HCT116 (cell line): ENCODE data around the gene PHF14. TPM values are rescaled to one million over a fixed set of nuclear protein-coding genes. Genes with fewer than 3 reads are reported as not detected.

Experiments
- ATAC-seq: fragments of 200-7000 bp; cut with Tn5 transposase; 2 replicates; pipeline ENCODE4 v1.9.1; 2020; ENCODE audit warnings: mild to moderate bottlenecking, moderate library complexity
- BruUV-seq: library from RNA; stranded (reverse); fragments of 400-500 nt; replicated peaks from 2 replicates; lab custom pipeline; 2021; lab: Mats Ljungman, UMichigan
- CTCF ChIA-PET: fragments of 300-600 bp; sonication (Branson Sonifier 250); formaldehyde crosslinking; loops from one replicate; lab custom pipeline; 2021; ENCODE audit warnings: antibody characterized with exemption; lab: Charles Lee
- POLR2A ChIA-PET: fragments of 300-600, 350-600 bp; sonication (Branson Sonifier 250); formaldehyde crosslinking; loops from one replicate; lab custom pipeline; 2021; ENCODE audit warnings: antibody characterized with exemption; lab: Charles Lee
- RAD21 ChIA-PET, 2 experiments: fragments of 300-600 bp; sonication (Branson Sonifier 250); formaldehyde crosslinking; loops; one replicate each; lab custom pipeline; 2023; ENCODE audit warnings: low total read pairs in 2 of 2; ENCODE audit not compliant: uncharacterized antibody in 2 of 2, unreplicated experiment in 2 of 2, low non-redundant PET in 1 of 2; lab: Charles Lee
- DNase-seq: peaks from one replicate; pipeline ENCODE4 v3.0.0-alpha.2; 2010; ENCODE audit warnings: low read depth, low spot score
- H2AFZ ChIP-seq: fragments of 200-600 bp; shearing (Covaris generic), sonication (generic); 2 replicates; pipeline ENCODE4 v1.6.1; 2017; ENCODE audit warnings: low read depth, mixed run types, mixed read lengths, antibody characterized with exemption, low read length; ENCODE audit not compliant: poor library complexity, severe bottlenecking
- H3K27ac ChIP-seq: 2 replicates; pipeline ENCODE4 v1.5.1; 2012; ENCODE audit warnings: low read depth, low read length
- H3K27me3 ChIP-seq: fragments of 200-600 bp; sonication (generic); 2 replicates; pipeline ENCODE4 v1.6.1; 2016; ENCODE audit warnings: mixed run types, low read length, mixed read lengths; ENCODE audit not compliant: insufficient read depth
- H3K36me3 ChIP-seq, 2 experiments: fragments of 200-500 bp in 1 of 2; fragments of 200-600 bp in 1 of 2; sonication (Bioruptor generic) in 1 of 2; sonication (generic) in 1 of 2; 2 replicates each; pipeline versions ENCODE4 v1.5.1 to v1.6.1; 2014 to 2016; ENCODE audit warnings: low read length in 2 of 2, inconsistent platforms in 1 of 2, mixed read lengths in 1 of 2, mixed run types in 1 of 2; ENCODE audit not compliant: insufficient read depth in 2 of 2, control insufficient read depth in 1 of 2
- H3K4me1 ChIP-seq, 2 experiments: fragments of 200-600 bp in 1 of 2; sonication (generic) in 1 of 2; 2 replicates each; pipeline versions ENCODE4 v1.5.1 to v1.6.1; 2012 to 2017; ENCODE audit warnings: low read length in 2 of 2, inconsistent platforms in 1 of 2, mild to moderate bottlenecking in 1 of 2, mixed read lengths in 1 of 2, mixed run types in 1 of 2, moderate library complexity in 1 of 2; ENCODE audit not compliant: insufficient read depth in 2 of 2, control insufficient read depth in 1 of 2
- H3K4me2 ChIP-seq: fragments of 200-600 bp; sonication (generic); 2 replicates; pipeline ENCODE4 v1.6.1; 2017; ENCODE audit warnings: mixed run types, low read length, mixed read lengths
- H3K4me3 ChIP-seq, 2 experiments: fragments of 200-600 bp in 1 of 2; sonication (generic) in 1 of 2; replicated peaks in 1 of 2; 2 replicates each; pipeline ENCODE4 v1.5.1; 2011 to 2016; ENCODE audit warnings: low read length in 2 of 2, control low read depth in 1 of 2, low read depth in 1 of 2, mild to moderate bottlenecking in 1 of 2, mixed read lengths in 1 of 2, mixed run types in 1 of 2
- H3K79me2 ChIP-seq: fragments of 200-600 bp; sonication (generic); 2 replicates; pipeline ENCODE4 v1.6.1; 2017; ENCODE audit warnings: mild to moderate bottlenecking, mixed run types, low read length, moderate library complexity, mixed read lengths; ENCODE audit not compliant: insufficient read depth
- H3K9ac ChIP-seq: fragments of 200-600 bp; sonication (generic); 2 replicates; pipeline ENCODE4 v1.6.1; 2016; ENCODE audit warnings: low read length, mixed read lengths
- H3K9me2 ChIP-seq: fragments of 200-600 bp; sonication (generic), shearing (Covaris generic); 2 replicates; pipeline ENCODE4 v1.6.1; 2017; ENCODE audit warnings: mixed run types, mild to moderate bottlenecking, moderate library complexity; ENCODE audit not compliant: insufficient read depth
- H3K9me3 ChIP-seq, 2 experiments: fragments of 200-500 bp in 1 of 2; fragments of 200-600 bp in 1 of 2; sonication (Bioruptor generic) in 1 of 2; sonication (generic) in 1 of 2; 2 replicates each; pipeline ENCODE4 v1.6.1; 2014 to 2017; ENCODE audit warnings: low read length in 2 of 2, mixed read lengths in 2 of 2, inconsistent platforms in 1 of 2, low read depth in 1 of 2, mild to moderate bottlenecking in 1 of 2, mixed run types in 1 of 2, moderate library complexity in 1 of 2; ENCODE audit not compliant: control insufficient read depth in 1 of 2, insufficient read depth in 1 of 2
- H4K20me1 ChIP-seq: fragments of 200-600 bp; sonication (generic), shearing (Covaris generic); 2 replicates; pipeline ENCODE4 v1.6.1; 2017; ENCODE audit warnings: mixed run types, mild to moderate bottlenecking, moderate library complexity; ENCODE audit not compliant: insufficient read depth
- ATF3 ChIP-seq: IDR thresholded peaks from 2 replicates; pipeline ENCODE4 v1.6.1; 2012
- CTCF ChIP-seq, 3 experiments: fragments of 200-600 bp in 1 of 3; sonication (generic) in 1 of 3; IDR thresholded peaks in 2 of 3; conservative IDR thresholded peaks in 1 of 3; 2 replicates each; pipeline ENCODE4 v1.5.1; 2012 to 2017; ENCODE audit warnings: low read depth in 2 of 3, low read length in 2 of 3, antibody characterized with exemption in 1 of 3, borderline replicate concordance in 1 of 3, control low read depth in 1 of 3, mild to moderate bottlenecking in 1 of 3, mixed read lengths in 1 of 3, mixed run types in 1 of 3, moderate library complexity in 1 of 3; ENCODE audit not compliant: insufficient read depth in 1 of 3
- EGR1 ChIP-seq: IDR thresholded peaks from 2 replicates; pipeline ENCODE4 v1.6.1; 2012; ENCODE audit warnings: low read depth
- ELF1 ChIP-seq: IDR thresholded peaks from 2 replicates; pipeline ENCODE4 v1.6.1; 2012; ENCODE audit warnings: low read depth, borderline replicate concordance
- EZH2 ChIP-seq: fragments of 200-600 bp; sonication (generic); IDR thresholded peaks from 2 replicates; pipeline ENCODE4 v1.6.1; 2017; ENCODE audit warnings: antibody characterized with exemption, mixed run types
- EZH2phosphoT487 ChIP-seq: fragments of 200-600 bp; IDR thresholded peaks from 2 replicates; pipeline ENCODE4 v1.6.1; 2018; ENCODE audit warnings: antibody characterized with exemption, borderline replicate concordance
- FOSL1 ChIP-seq: IDR thresholded peaks from 2 replicates; pipeline ENCODE4 v1.6.1; 2012; ENCODE audit warnings: low read depth
- JUND ChIP-seq: IDR thresholded peaks from 2 replicates; pipeline ENCODE4 v1.6.1; 2012
- MAX ChIP-seq: IDR thresholded peaks from 2 replicates; pipeline ENCODE4 v1.6.1; 2012
- RAD21 ChIP-seq: IDR thresholded peaks from 2 replicates; pipeline ENCODE4 v1.6.1; 2012; ENCODE audit warnings: low read depth, mild to moderate bottlenecking
- REST ChIP-seq: IDR thresholded peaks from 2 replicates; pipeline ENCODE4 v1.6.1; 2012; ENCODE audit warnings: low read depth
- SIN3A ChIP-seq: IDR thresholded peaks from 2 replicates; pipeline ENCODE4 v1.6.1; 2012; ENCODE audit warnings: low read depth
- SP1 ChIP-seq: IDR thresholded peaks from 2 replicates; pipeline ENCODE4 v1.6.1; 2012; ENCODE audit warnings: low read depth
- TCF7L2 ChIP-seq: IDR thresholded peaks from 2 replicates; pipeline ENCODE4 v1.7.0; 2011; ENCODE audit warnings: borderline replicate concordance, inconsistent platforms; ENCODE audit not compliant: insufficient read depth, insufficient read length; ENCODE audit errors: extremely low read depth
- YY1 ChIP-seq: IDR thresholded peaks from 2 replicates; pipeline ENCODE4 v1.6.1; 2011; ENCODE audit warnings: low read length, low read depth, moderate library complexity, mild to moderate bottlenecking; ENCODE audit not compliant: insufficient replicate concordance; ENCODE audit errors: extremely low read depth
- ZBTB33 ChIP-seq: IDR thresholded peaks from 2 replicates; pipeline ENCODE4 v1.6.1; 2011; ENCODE audit warnings: mild to moderate bottlenecking, low read length, moderate library complexity; ENCODE audit not compliant: insufficient replicate concordance; ENCODE audit errors: extremely low read depth
- ZNF274 ChIP-seq: fragments of 200-500 bp; sonication (Bioruptor generic); IDR thresholded peaks from 2 replicates; pipeline ENCODE4 v1.6.1; 2014; ENCODE audit warnings: mild to moderate bottlenecking, low read depth, low read length, inconsistent platforms
- intact Hi-C: fragments of 100-400 bp; cut with micrococcal nuclease; formaldehyde crosslinking; loops from 2 replicates; pipeline ENCODE4 v1.10.0; 2022
- total RNA-seq: library from RNA; stranded (reverse); gene quantifications from one replicate; pipeline ENCODE4 v1.2.1, GENCODE V29; 2021; ENCODE audit not compliant: unreplicated experiment

PHF14 gene
- total RNA-seq, 1 experiment from 2014 or later, result 13.8 TPM

- CTCF ChIA-PET, result no interaction called here
- BruUV-seq, result no TSS peak
- no peak for DNase-seq
Measured at GRCh38 chr7:11207565-11207964, 233.9 kb downstream of the PHF14 start.

More at GRCh38 chr7:11207565-11207964, 233.9 kb downstream of the PHF14 start:
- ChIA-PET POLR2A (no interaction called here), RAD21 (interaction anchor here in 1 of 2 experiments (0.6 kb wide), 1 partner anchor 141 kb away, joined by 3 read pairs; no protein-coding TSS in a partner anchor)
- intact Hi-C loops, result no loop called here
- Histone ChIP-seq H3K27me3 (no peaks in the 10 kb centered on the region), H3K4me1 (no peaks in the 10 kb centered on the region), H3K9me3 (no peaks in the 10 kb centered on the region), H3K9me2 (no peaks in the 10 kb centered on the region), H2AFZ (no peak overlapping the region), H3K79me2 (no peaks in the 10 kb centered on the region), H3K4me3 (no peak overlapping the region), H3K36me3 (no peaks in the 10 kb centered on the region), H3K27ac (no peak overlapping the region), H3K4me2 (no peak overlapping the region), H4K20me1 (no peaks in the 10 kb centered on the region), H3K9ac (no peak overlapping the region)
- TF ChIP-seq MAX, result no peak
- no peak for TF ChIP-seq SIN3A
- no peak for TF ChIP-seq FOSL1
- no peak for TF ChIP-seq EZH2phosphoT487
- no peak for TF ChIP-seq ELF1
- TF ChIP-seq ATF3, result no peak
- TF ChIP-seq JUND, result no peak
- no peak for TF ChIP-seq REST
- TF ChIP-seq TCF7L2, result no peak
- TF ChIP-seq SP1, result no peak
- TF ChIP-seq EGR1, result no peak
- TF ChIP-seq ZNF274, result no peak
- TF ChIP-seq YY1, result no peak
- no peak for TF ChIP-seq EZH2
- TF ChIP-seq RAD21, result no peak
- no peak for TF ChIP-seq CTCF (IDR thresholded peaks at IDR 0.05 in 2 of 3, conservative IDR thresholded peaks at IDR 0.05 in 1 of 3; ENCODE audit: borderline replicate concordance in 1 of 3, insufficient read depth in 1 of 3, low read depth in 2 of 3, low read length in 2 of 3)
- no peak for TF ChIP-seq ZBTB33
- no peak for ATAC-seq
